Kasumi-1 (cell line): ENCODE results near the gene IRF5.
"Not testable (repeated sequence)": the region's sequence is repeated elsewhere in the genome, so short reads cannot be mapped to it uniquely, and the experiment has no call there.

Experiments used
- DNase-seq, 2 experiments: peaks; one replicate each; lab custom pipeline; 2025; lab: John Stamatoyannopoulos, UW

IRF5 gene

GRCh38 chr7:128939075-128939860, 1.5 kb downstream of the IRF5 start:
- peak in 1 of 2 experiments; percentile 40 for DNase-seq

GRCh38 chr7:128939861-128940410, 2.2 kb downstream of the IRF5 start:
- DNase-seq = peak in 1 of 2 experiments; percentile 45

GRCh38 chr7:128940494-128941322, 3.0 kb downstream of the IRF5 start:
- peak; percentile 90 to 93 for DNase-seq

GRCh38 chr7:128941323-128941890, 3.7 kb downstream of the IRF5 start:
- no peak for DNase-seq

GRCh38 chr7:128941946-128942526, 4.3 kb downstream of the IRF5 start:
- DNase-seq = no peak

- not testable (repeated sequence) for DNase-seq
Measured at GRCh38 chr7:128943251-128943650, 5.5 kb downstream of the IRF5 start.

- DNase-seq = no peak
Measured at GRCh38 chr7:128944487-128945236, 6.9 kb downstream of the IRF5 start.

- no peak for DNase-seq
Measured at GRCh38 chr7:128945668-128946366, 8.1 kb downstream of the IRF5 start.

- DNase-seq = no peak
Measured at GRCh38 chr7:128946936-128947830, 9.5 kb downstream of the IRF5 start.

GRCh38 chr7:128947854-128948253, 10.1 kb downstream of the IRF5 start:
- DNase-seq = no peak

GRCh38 chr7:128948312-128948973, 10.7 kb downstream of the IRF5 start:
- no peak for DNase-seq

GRCh38 chr7:128948976-128949760, 11.4 kb downstream of the IRF5 start:
- peak; percentile 63 to 69 for DNase-seq

- no peak for DNase-seq
Measured at GRCh38 chr7:128951296-128951695, 13.6 kb downstream of the IRF5 start.

- no peak for DNase-seq
Measured at GRCh38 chr7:128954150-128954549, 16.4 kb downstream of the IRF5 start.

GRCh38 chr7:128954830-128955802, 17.4 kb downstream of the IRF5 start:
- no peak for DNase-seq

- no peak for DNase-seq
Measured at GRCh38 chr7:128955981-128956380, 18.3 kb downstream of the IRF5 start.

GRCh38 chr7:128959296-128959695, 21.6 kb downstream of the IRF5 start:
- no peak for DNase-seq
